ENCODE results near the gene TTLL11. TPM values are rescaled to one million over a fixed set of nuclear protein-coding genes. Genes with fewer than 3 reads are reported as not detected.

Gene TTLL11
- total and polyA plus RNA-seq, 4 donors: 1.4 to 4.5 (median 3.6) TPM

DNA sequence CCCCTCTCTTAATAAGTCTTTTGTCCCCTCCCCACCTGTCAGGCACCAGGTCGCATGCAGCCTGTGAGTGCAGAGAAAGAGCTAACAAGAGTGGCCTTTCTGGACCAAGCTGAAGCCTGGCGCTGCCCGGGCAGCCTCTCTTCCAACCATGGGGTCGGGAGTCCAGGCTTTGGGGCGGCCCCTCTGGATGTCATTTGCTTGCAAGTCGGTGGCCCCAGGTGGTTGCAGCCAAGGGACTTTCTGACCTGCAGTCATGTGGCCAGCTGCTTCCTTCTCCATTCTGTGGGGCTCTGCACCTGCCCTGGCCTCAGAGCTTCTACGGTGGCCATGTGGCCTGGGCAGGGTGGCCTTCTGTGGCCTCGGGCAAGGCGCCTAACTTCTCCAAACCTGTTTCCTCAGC lies 282.0 kb downstream of the TTLL11 start:
- peak in 1 of 2 donors; percentile 67 for TF ChIP-seq HNF4A (conservative IDR thresholded peaks at IDR 0.05)
- no peak for TF ChIP-seq FOXA2 (IDR thresholded peaks at IDR 0.05)
- no peak for TF ChIP-seq FOXA1 (IDR thresholded peaks at IDR 0.05)
- TF ChIP-seq TAF1 (conservative IDR thresholded peaks at IDR 0.05): no peak
- TF ChIP-seq SP1 (IDR thresholded peaks at IDR 0.05): no peak
- TF ChIP-seq, protein P1, sequence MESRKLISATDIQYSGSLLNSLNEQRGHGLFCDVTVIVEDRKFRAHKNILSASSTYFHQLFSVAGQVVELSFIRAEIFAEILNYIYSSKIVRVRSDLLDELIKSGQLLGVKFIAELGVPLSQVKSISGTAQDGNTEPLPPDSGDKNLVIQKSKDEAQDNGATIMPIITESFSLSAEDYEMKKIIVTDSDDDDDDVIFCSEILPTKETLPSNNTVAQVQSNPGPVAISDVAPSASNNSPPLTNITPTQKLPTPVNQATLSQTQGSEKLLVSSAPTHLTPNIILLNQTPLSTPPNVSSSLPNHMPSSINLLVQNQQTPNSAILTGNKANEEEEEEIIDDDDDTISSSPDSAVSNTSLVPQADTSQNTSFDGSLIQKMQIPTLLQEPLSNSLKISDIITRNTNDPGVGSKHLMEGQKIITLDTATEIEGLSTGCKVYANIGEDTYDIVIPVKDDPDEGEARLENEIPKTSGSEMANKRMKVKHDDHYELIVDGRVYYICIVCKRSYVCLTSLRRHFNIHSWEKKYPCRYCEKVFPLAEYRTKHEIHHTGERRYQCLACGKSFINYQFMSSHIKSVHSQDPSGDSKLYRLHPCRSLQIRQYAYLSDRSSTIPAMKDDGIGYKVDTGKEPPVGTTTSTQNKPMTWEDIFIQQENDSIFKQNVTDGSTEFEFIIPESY (IDR thresholded peaks at IDR 0.05): no peak
- TF ChIP-seq, protein P2, sequence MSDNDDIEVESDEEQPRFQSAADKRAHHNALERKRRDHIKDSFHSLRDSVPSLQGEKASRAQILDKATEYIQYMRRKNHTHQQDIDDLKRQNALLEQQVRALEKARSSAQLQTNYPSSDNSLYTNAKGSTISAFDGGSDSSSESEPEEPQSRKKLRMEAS (IDR thresholded peaks at IDR 0.05): no peak
- no peak for TF ChIP-seq HNF4G (IDR thresholded peaks at IDR 0.05)
- no peak for TF ChIP-seq RAD21 (IDR thresholded peaks at IDR 0.05)
- TF ChIP-seq, protein P3, sequence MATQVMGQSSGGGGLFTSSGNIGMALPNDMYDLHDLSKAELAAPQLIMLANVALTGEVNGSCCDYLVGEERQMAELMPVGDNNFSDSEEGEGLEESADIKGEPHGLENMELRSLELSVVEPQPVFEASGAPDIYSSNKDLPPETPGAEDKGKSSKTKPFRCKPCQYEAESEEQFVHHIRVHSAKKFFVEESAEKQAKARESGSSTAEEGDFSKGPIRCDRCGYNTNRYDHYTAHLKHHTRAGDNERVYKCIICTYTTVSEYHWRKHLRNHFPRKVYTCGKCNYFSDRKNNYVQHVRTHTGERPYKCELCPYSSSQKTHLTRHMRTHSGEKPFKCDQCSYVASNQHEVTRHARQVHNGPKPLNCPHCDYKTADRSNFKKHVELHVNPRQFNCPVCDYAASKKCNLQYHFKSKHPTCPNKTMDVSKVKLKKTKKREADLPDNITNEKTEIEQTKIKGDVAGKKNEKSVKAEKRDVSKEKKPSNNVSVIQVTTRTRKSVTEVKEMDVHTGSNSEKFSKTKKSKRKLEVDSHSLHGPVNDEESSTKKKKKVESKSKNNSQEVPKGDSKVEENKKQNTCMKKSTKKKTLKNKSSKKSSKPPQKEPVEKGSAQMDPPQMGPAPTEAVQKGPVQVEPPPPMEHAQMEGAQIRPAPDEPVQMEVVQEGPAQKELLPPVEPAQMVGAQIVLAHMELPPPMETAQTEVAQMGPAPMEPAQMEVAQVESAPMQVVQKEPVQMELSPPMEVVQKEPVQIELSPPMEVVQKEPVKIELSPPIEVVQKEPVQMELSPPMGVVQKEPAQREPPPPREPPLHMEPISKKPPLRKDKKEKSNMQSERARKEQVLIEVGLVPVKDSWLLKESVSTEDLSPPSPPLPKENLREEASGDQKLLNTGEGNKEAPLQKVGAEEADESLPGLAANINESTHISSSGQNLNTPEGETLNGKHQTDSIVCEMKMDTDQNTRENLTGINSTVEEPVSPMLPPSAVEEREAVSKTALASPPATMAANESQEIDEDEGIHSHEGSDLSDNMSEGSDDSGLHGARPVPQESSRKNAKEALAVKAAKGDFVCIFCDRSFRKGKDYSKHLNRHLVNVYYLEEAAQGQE (IDR thresholded peaks at IDR 0.05): no peak
- TF ChIP-seq NR2F2 (IDR thresholded peaks at IDR 0.05): no peak
- no peak for TF ChIP-seq GABPA (IDR thresholded peaks at IDR 0.05 in 1 of 2, conservative IDR thresholded peaks at IDR 0.05 in 1 of 2)
- TF ChIP-seq, protein P4, sequence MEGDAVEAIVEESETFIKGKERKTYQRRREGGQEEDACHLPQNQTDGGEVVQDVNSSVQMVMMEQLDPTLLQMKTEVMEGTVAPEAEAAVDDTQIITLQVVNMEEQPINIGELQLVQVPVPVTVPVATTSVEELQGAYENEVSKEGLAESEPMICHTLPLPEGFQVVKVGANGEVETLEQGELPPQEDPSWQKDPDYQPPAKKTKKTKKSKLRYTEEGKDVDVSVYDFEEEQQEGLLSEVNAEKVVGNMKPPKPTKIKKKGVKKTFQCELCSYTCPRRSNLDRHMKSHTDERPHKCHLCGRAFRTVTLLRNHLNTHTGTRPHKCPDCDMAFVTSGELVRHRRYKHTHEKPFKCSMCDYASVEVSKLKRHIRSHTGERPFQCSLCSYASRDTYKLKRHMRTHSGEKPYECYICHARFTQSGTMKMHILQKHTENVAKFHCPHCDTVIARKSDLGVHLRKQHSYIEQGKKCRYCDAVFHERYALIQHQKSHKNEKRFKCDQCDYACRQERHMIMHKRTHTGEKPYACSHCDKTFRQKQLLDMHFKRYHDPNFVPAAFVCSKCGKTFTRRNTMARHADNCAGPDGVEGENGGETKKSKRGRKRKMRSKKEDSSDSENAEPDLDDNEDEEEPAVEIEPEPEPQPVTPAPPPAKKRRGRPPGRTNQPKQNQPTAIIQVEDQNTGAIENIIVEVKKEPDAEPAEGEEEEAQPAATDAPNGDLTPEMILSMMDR (IDR thresholded peaks at IDR 0.05; ENCODE audit: low read depth, low read length, missing input control): no peak
- TF ChIP-seq RXRA (IDR thresholded peaks at IDR 0.05): peak in 1 of 2 donors; percentile 45
- TF ChIP-seq JUND (IDR thresholded peaks at IDR 0.05): no peak
- TF ChIP-seq, protein P5, sequence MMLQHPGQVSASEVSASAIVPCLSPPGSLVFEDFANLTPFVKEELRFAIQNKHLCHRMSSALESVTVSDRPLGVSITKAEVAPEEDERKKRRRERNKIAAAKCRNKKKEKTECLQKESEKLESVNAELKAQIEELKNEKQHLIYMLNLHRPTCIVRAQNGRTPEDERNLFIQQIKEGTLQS (IDR thresholded peaks at IDR 0.05): no peak
- no peak for TF ChIP-seq EGR1 (IDR thresholded peaks at IDR 0.05; ENCODE audit: low read depth in 2 of 2)
- no peak for TF ChIP-seq YY1 (IDR thresholded peaks at IDR 0.05)
- no peak for DNase-seq (ENCODE audit: low spot score)
- WGBS: 54% methylated on average over 9 of the region's 9 CpGs
- no peaks in the 10 kb centered on the region for H3K27me3 ChIP-seq (ENCODE audit: control insufficient read depth in 4 of 4, insufficient read depth in 4 of 4, low read length in 3 of 4)
- no peaks in the 10 kb centered on the region for H3K36me3 ChIP-seq (ENCODE audit: control insufficient read depth in 4 of 4, insufficient read depth in 3 of 4, low read depth in 1 of 4, low read length in 3 of 4)
- H3K27ac ChIP-seq (ENCODE audit: low read depth in 1 of 2, low read length in 2 of 2): peak overlapping the region; percentile 34 to 39
- H3K9me3 ChIP-seq (ENCODE audit: control insufficient read depth in 4 of 4, low read length in 3 of 4): no peaks in the 10 kb centered on the region
- no peak overlapping the region for H3K9ac ChIP-seq (ENCODE audit: low read depth in 1 of 2, low read length in 2 of 2)
- peaks cover 5 to 14% (median 9%) of the 10 kb centered on the region in 4 donors for H3K4me1 ChIP-seq (ENCODE audit: control insufficient read depth in 4 of 4, insufficient read depth in 4 of 4, low read length in 3 of 4)
- H3K4me3 ChIP-seq (ENCODE audit: low read depth in 1 of 3, low read length in 3 of 3): no peak overlapping the region
